Measurements from ENCODE around the gene SGMS1.

DNA sequence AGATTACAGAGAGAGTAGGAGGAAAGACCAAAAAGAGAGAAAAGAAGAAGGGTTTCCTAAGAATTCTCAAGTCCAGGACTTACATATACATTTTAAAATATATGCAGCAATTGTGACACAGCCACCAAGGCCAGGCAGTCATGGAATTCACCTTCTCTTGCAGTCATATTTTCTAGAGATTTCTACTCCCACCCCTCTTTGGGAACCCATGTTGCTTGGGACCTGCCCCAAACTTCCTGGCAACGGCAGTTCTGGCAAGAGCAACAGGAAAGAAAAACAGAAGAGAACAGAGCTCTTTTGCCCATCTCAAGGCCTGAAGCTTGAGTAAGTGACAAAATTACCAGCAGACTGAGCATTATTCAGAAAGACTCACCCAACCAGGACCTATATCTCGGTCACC lies 244.1 kb downstream of the SGMS1 start:
- TF ChIP-seq, protein P1, sequence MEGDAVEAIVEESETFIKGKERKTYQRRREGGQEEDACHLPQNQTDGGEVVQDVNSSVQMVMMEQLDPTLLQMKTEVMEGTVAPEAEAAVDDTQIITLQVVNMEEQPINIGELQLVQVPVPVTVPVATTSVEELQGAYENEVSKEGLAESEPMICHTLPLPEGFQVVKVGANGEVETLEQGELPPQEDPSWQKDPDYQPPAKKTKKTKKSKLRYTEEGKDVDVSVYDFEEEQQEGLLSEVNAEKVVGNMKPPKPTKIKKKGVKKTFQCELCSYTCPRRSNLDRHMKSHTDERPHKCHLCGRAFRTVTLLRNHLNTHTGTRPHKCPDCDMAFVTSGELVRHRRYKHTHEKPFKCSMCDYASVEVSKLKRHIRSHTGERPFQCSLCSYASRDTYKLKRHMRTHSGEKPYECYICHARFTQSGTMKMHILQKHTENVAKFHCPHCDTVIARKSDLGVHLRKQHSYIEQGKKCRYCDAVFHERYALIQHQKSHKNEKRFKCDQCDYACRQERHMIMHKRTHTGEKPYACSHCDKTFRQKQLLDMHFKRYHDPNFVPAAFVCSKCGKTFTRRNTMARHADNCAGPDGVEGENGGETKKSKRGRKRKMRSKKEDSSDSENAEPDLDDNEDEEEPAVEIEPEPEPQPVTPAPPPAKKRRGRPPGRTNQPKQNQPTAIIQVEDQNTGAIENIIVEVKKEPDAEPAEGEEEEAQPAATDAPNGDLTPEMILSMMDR (IDR thresholded peaks at IDR 0.05), result no peak
- TF ChIP-seq POLR2A (IDR thresholded peaks at IDR 0.05), result no peak
